B cell (primary cell): ENCODE data around the gene BCL2. TPM values are rescaled to one million over a fixed set of nuclear protein-coding genes. Genes with fewer than 3 reads are reported as not detected.

ENCODE experiments used
- ATAC-seq: fragments of 200-7000 bp; cut with Tn5 transposase; one replicate; pipeline ENCODE4 v1.10.0; 2021; ENCODE audit warnings: low read depth, mild to moderate bottlenecking, moderate number of reproducible peaks, moderate library complexity
- CTCF ChIA-PET: fragments of 350-600 bp; sonication (Branson Sonifier 250); formaldehyde crosslinking; loops from one replicate; lab custom pipeline; 2021; ENCODE audit warnings: antibody characterized with exemption, inconsistent platforms; lab: Charles Lee
- POLR2A ChIA-PET: fragments of 350-600 bp; sonication (Branson Sonifier 250); formaldehyde crosslinking; loops from one replicate; lab custom pipeline; 2021; ENCODE audit warnings: antibody characterized with exemption; lab: Charles Lee
- DNase-seq: peaks from one replicate; pipeline ENCODE4 v3.0.0; 2013
- H2AFZ ChIP-seq: 2 replicates; pipeline ENCODE4 v1.6.1; 2012; ENCODE audit warnings: mild to moderate bottlenecking, low read depth, low read length; ENCODE audit not compliant: insufficient read depth, poor library complexity, severe bottlenecking
- H3K27ac ChIP-seq, 2 donors: 1 replicate in 1 of 2; 2 replicates in 1 of 2; pipeline ENCODE4 v1.5.1; 2012 to 2013; ENCODE audit warnings: low read length in 2 of 2, mild to moderate bottlenecking in 2 of 2, moderate library complexity in 1 of 2
- H3K27me3 ChIP-seq, 4 experiments: fragments of 200-600 bp in 1 of 4; sonication (generic) in 1 of 4; replicated peaks in 1 of 4; 1 replicate in 2 of 4; 2 replicates in 2 of 4; pipeline versions ENCODE4 v1.6.1 to v1.7.0; 2013 to 2016; ENCODE audit warnings: low read length in 3 of 4, mild to moderate bottlenecking in 2 of 4, mixed read lengths in 1 of 4, moderate library complexity in 1 of 4; ENCODE audit not compliant: insufficient read depth in 4 of 4, control insufficient read depth in 3 of 4; ENCODE audit errors: control extremely low read depth in 1 of 4
- H3K36me3 ChIP-seq, 2 experiments: replicated peaks in 1 of 2; 1 replicate in 1 of 2; 2 replicates in 1 of 2; pipeline versions ENCODE4 v1.6.1 to v1.7.1; 2013; ENCODE audit warnings: low read length in 1 of 2; ENCODE audit not compliant: insufficient read depth in 2 of 2, control insufficient read depth in 1 of 2; ENCODE audit errors: control extremely low read depth in 1 of 2, extremely low read depth in 1 of 2
- H3K4me1 ChIP-seq, 2 donors: fragments of 200-600 bp in 1 of 2; sonication (generic) in 1 of 2; 1 replicate in 1 of 2; 2 replicates in 1 of 2; pipeline versions ENCODE4 v1.5.1 to v1.6.1; 2013 to 2017; ENCODE audit warnings: low read length in 2 of 2; ENCODE audit not compliant: control insufficient read depth in 2 of 2, insufficient read depth in 2 of 2
- H3K4me2 ChIP-seq: replicated peaks from 2 replicates; pipeline ENCODE3; 2012; ENCODE audit warnings: mild to moderate bottlenecking, low read depth, low read length; ENCODE audit not compliant: poor library complexity, severe bottlenecking
- H3K4me3 ChIP-seq, 5 experiments: fragments of 200-600 bp in 1 of 5; sonication (generic) in 1 of 5; 1 replicate in 3 of 5; 2 replicates in 2 of 5; pipeline versions ENCODE4 v1.5.1 to v1.7.0; 2011 to 2016; ENCODE audit warnings: low read length in 4 of 5, mild to moderate bottlenecking in 4 of 5, low read depth in 2 of 5, control low read depth in 1 of 5, moderate library complexity in 1 of 5; ENCODE audit not compliant: insufficient read depth in 1 of 5; ENCODE audit errors: control extremely low read depth in 1 of 5, extremely low read depth in 1 of 5
- H3K79me2 ChIP-seq: fragments of 200-600 bp; sonication (generic); one replicate; pipeline ENCODE4 v1.6.0; 2016; ENCODE audit warnings: low read length; ENCODE audit not compliant: control insufficient read depth, insufficient read depth
- H3K9ac ChIP-seq: fragments of 200-600 bp; sonication (generic); 2 replicates; pipeline ENCODE4 v1.6.1; 2017; ENCODE audit warnings: mild to moderate bottlenecking, low read length, moderate library complexity
- H3K9me3 ChIP-seq, 3 donors: one replicate each; pipeline versions ENCODE4 v1.6.1 to v1.7.1; 2013; ENCODE audit warnings: low read length in 2 of 3; ENCODE audit not compliant: control insufficient read depth in 2 of 3, insufficient read depth in 1 of 3; ENCODE audit errors: control extremely low read depth in 1 of 3
- H4K20me1 ChIP-seq: 2 replicates; pipeline ENCODE4 v1.6.0; 2012; ENCODE audit warnings: mild to moderate bottlenecking, low read length; ENCODE audit not compliant: insufficient read depth, control insufficient read depth, poor library complexity, severe bottlenecking
- H3K27ac Mint-ChIP-seq: one replicate; pipeline ENCODE4 v1.8.0; 2021; ENCODE audit warnings: mixed read lengths
- H3K27me3 Mint-ChIP-seq: one replicate; pipeline ENCODE4 v1.8.0; 2021; ENCODE audit warnings: mixed read lengths
- H3K4me1 Mint-ChIP-seq: one replicate; pipeline ENCODE4 v1.8.0; 2021; ENCODE audit warnings: mixed read lengths
- H3K4me3 Mint-ChIP-seq: one replicate; pipeline ENCODE4 v1.8.0; 2021; ENCODE audit warnings: mixed read lengths
- H3K9me3 Mint-ChIP-seq: one replicate; pipeline ENCODE4 v1.8.0; 2022; ENCODE audit warnings: mixed read lengths; ENCODE audit not compliant: insufficient read depth
- EZH2 ChIP-seq: IDR thresholded peaks from 2 replicates; pipeline ENCODE4 v1.6.1; 2012; ENCODE audit warnings: borderline replicate concordance, low read depth, mild to moderate bottlenecking, moderate library complexity, low read length; ENCODE audit not compliant: insufficient read depth, poor library complexity, severe bottlenecking
- WGBS: methylation state at CpG from one replicate; pipeline ENCODE4 v1.1.5; 2013; ENCODE audit warnings: missing lambda C conversion rate; ENCODE audit not compliant: insufficient coverage; 5-methylcytosine and 5-hydroxymethylcytosine counted together
- intact Hi-C: fragments of 100-400 bp; cut with micrococcal nuclease; formaldehyde crosslinking; loops from one replicate; pipeline ENCODE4 v1.10.0; 2022
- polyA plus RNA-seq: library from polyadenylated mRNA; depleted of rRNA; stranded (reverse); fragments of >200 nt; gene quantifications from 2 replicates; pipeline ENCODE4 v1.2.3, GENCODE V29; 2012
- total RNA-seq, 2 donors: library from RNA; stranded (reverse); fragments of 120-200 nt in 1 of 2; gene quantifications; 1 replicate in 1 of 2; 2 replicates in 1 of 2; pipeline versions ENCODE4 v1.2.3 to v1.2.4, GENCODE V29; 2013 to 2022
- TF ChIP-seq, protein P1 (sequence below): fragments of 200-600 bp; IDR thresholded peaks from one replicate; pipeline ENCODE4 v1.8.0; 2022; ENCODE audit warnings: antibody characterized with exemption, mild to moderate bottlenecking

The BCL2 gene
- total and polyA plus RNA-seq, 2 donors (not counting 1 experiment from before 2014, with no cell fraction given) = 27.6 to 144 TPM

DNA sequence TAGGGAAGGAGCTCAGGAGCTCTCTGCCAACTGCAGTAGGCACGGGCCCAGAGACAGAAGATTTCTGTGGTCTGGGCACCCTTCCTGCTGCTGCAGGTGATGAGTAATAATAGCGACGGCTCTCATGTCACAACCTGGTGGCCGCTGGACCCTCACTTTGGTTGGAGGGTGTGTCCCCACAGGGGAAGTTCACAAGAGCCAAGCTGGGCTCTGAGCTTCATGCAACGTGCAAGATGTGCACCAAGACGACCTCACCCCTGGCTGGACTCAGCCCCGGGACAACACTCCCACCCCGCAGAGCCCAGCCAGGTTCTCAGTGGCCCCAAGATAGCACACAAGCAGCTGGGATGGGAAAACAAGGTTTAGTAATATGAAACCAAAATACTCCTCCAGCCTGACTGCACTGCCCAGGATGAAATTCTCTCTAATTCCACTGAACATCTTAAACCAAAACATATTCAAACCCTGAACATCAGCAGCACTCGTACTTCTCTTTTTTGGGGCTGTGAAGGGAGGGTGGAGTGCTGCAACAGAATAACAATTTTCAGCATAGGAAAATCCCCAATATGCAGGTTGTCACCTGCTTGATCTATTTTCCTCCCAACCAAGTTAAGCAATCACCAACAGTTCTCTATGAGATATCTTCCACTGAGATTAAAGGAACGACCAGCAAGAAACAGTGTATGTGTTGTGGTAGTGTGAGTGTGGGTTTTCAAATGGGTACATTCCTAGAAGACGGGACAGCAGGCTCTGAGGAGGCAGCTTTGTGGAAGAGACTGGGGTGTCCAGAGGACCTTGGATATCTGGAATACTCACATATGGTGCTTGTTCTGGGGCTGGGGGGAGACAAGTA, 26.5 kb downstream of the BCL2 start:
- ATAC-seq (peak; percentile 80), DNase-seq (peak; percentile 81)
- POLR2A ChIA-PET = interaction anchor here (0.7 to 2.1 kb wide), 16 partner anchors 8 to 158 kb away, joined by 3 to 15 read pairs (median 4); no protein-coding TSS in a partner anchor

More for the DNA sequence above, 26.5 kb downstream of the BCL2 start:
- no peak overlapping the region for H3K27ac Mint-ChIP-seq
- H3K79me2 ChIP-seq = peaks cover 75% of the 10 kb centered on the region
- no peaks in the 10 kb centered on the region for H4K20me1 ChIP-seq
- CTCF ChIA-PET = interaction anchor here (0.5 to 4.8 kb wide), 13 partner anchors 9 to 277 kb away, joined by 3 to 45 read pairs (median 4); partner anchors contain the start of gene BCL2
- no peaks in the 10 kb centered on the region for H3K9me3 ChIP-seq
- H3K27me3 ChIP-seq = no peaks in the 10 kb centered on the region
- H3K27ac ChIP-seq = peak overlapping the region; percentile 94 to 95
- H3K36me3 ChIP-seq = peaks cover 0 to 15% of the 10 kb centered on the region in 2 experiments
- no peaks in the 10 kb centered on the region for H3K27me3 Mint-ChIP-seq
- H2AFZ ChIP-seq = peak overlapping the region; percentile 57
- peak overlapping the region; percentile 79 for H3K4me3 Mint-ChIP-seq
- peaks cover 1% of the 10 kb centered on the region for H3K9me3 Mint-ChIP-seq
- 7% methylated on average over 9 of the region's 11 CpGs for WGBS
- peak overlapping the region in 4 of 5 experiments; percentile 18 to 60 (median 46) for H3K4me3 ChIP-seq
- peaks cover 74 to 75% of the 10 kb centered on the region in 2 donors for H3K4me1 ChIP-seq
- H3K9ac ChIP-seq = peak overlapping the region; percentile 59
- H3K4me2 ChIP-seq = peak overlapping the region; percentile 82
- TF ChIP-seq EZH2 = no peak
- TF ChIP-seq, protein P1, sequence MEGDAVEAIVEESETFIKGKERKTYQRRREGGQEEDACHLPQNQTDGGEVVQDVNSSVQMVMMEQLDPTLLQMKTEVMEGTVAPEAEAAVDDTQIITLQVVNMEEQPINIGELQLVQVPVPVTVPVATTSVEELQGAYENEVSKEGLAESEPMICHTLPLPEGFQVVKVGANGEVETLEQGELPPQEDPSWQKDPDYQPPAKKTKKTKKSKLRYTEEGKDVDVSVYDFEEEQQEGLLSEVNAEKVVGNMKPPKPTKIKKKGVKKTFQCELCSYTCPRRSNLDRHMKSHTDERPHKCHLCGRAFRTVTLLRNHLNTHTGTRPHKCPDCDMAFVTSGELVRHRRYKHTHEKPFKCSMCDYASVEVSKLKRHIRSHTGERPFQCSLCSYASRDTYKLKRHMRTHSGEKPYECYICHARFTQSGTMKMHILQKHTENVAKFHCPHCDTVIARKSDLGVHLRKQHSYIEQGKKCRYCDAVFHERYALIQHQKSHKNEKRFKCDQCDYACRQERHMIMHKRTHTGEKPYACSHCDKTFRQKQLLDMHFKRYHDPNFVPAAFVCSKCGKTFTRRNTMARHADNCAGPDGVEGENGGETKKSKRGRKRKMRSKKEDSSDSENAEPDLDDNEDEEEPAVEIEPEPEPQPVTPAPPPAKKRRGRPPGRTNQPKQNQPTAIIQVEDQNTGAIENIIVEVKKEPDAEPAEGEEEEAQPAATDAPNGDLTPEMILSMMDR = no peak
- peaks cover 62% of the 10 kb centered on the region for H3K4me1 Mint-ChIP-seq
- intact Hi-C loops = loop anchor here (1.0 to 5.0 kb wide), 6 partner anchors 8 to 132 kb away; no protein-coding TSS in a partner anchor
